ENCODE data around the gene CEND1. TPM values are rescaled to one million over a fixed set of nuclear protein-coding genes. Genes with fewer than 3 reads are reported as not detected.
A peak's percentile ranks its signal among the peaks of the same experiment; 100 is the strongest.

CEND1 gene
- total and polyA plus RNA-seq, 2 of the 13 experiments (the other 11 are each of a cell fraction or from before 2014, with no cell fraction given), result not detected

DNA sequence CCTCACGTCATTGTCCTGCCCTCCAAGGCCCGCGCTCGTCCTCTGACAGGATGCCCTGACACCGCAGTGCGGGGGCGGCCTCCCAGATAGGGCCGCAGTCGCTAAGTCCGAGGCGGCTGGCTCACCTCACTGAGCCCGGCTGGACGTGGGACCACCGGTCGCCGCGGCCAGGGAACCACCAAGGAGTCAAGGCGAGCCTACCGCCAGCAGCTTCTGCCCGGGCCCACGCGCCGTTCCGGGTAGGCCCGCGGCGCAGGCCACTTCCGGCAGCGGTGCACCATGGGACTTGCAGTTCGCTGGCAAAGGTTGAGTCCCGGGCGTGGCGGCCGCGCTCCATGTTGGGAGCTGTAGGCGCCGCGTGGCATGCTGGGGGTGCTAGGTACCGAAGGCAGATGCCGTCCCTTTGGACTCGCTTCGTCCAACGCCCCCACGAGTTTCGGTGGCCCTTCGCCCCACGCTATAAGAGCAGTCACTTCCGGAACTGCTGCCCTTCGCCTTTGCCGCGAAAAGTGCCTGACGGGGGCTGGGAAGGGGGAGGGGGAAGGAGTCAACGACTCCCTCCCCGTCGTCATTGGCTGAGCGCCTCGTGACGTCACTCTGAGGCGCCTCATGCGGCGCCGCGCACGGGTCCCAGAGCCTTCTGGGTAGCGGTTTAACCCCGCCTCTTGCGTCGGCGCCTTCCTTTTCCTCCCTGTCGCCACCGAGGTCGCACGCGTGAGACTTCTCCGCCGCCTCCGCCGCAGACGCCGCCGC lies 19.6 kb upstream of the CEND1 start, which contains the start of gene RPLP2 (continued):
- TF ChIP-seq, protein P1, sequence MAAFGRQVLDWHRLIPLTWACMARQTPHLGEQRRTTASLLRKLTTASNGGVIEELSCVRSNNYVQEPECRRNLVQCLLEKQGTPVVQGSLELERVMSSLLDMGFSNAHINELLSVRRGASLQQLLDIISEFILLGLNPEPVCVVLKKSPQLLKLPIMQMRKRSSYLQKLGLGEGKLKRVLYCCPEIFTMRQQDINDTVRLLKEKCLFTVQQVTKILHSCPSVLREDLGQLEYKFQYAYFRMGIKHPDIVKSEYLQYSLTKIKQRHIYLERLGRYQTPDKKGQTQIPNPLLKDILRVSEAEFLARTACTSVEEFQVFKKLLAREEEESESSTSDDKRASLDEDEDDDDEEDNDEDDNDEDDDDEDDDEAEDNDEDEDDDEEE (CRISPR knock-in tag; IDR thresholded peaks at IDR 0.05), result peak; percentile 92; the same call in 1 of the 2 replicates
- TF ChIP-seq HNF4G (IDR thresholded peaks at IDR 0.05; ENCODE audit: borderline replicate concordance, low read depth, low read length) (0 out of 2 replicates have a peak, but pooled peaks have one; percentile 3), HNF4G (CRISPR knock-in tag; IDR thresholded peaks at IDR 0.05; ENCODE audit: borderline replicate concordance, low read depth) (no peak; the same call in 1 of the 2 replicates), HOXA7 (CRISPR knock-in tag; IDR thresholded peaks at IDR 0.05) (no peak), JUND (CRISPR knock-in tag; IDR thresholded peaks at IDR 0.05) (0 out of 2 replicates have a peak, but pooled peaks have one; percentile 12), CCAR2 (optimal IDR thresholded peaks at IDR 0.05; ENCODE audit: low read depth, low read length) (no peak), ZKSCAN8 (CRISPR knock-in tag; IDR thresholded peaks at IDR 0.05; ENCODE audit: borderline replicate concordance) (peak; percentile 66; the same call in 1 of the 2 replicates), NFKB2 (CRISPR knock-in tag; IDR thresholded peaks at IDR 0.05; ENCODE audit: borderline replicate concordance) (0 out of 2 replicates have a peak, but pooled peaks have one; percentile 9), CEBPB (IDR thresholded peaks at IDR 0.05; ENCODE audit: borderline replicate concordance, low read depth, low read length) (no peak), PCBP1 (IDR thresholded peaks at IDR 0.05; ENCODE audit: borderline replicate concordance, low read depth, low read length) (0 out of 2 replicates have a peak, but pooled peaks have one; percentile 87), ZBTB3 (CRISPR knock-in tag; IDR thresholded peaks at IDR 0.05; ENCODE audit: borderline replicate concordance, low read depth) (peak; percentile 82; the same call in 1 of the 2 replicates)
- TF ChIP-seq, protein P2, sequence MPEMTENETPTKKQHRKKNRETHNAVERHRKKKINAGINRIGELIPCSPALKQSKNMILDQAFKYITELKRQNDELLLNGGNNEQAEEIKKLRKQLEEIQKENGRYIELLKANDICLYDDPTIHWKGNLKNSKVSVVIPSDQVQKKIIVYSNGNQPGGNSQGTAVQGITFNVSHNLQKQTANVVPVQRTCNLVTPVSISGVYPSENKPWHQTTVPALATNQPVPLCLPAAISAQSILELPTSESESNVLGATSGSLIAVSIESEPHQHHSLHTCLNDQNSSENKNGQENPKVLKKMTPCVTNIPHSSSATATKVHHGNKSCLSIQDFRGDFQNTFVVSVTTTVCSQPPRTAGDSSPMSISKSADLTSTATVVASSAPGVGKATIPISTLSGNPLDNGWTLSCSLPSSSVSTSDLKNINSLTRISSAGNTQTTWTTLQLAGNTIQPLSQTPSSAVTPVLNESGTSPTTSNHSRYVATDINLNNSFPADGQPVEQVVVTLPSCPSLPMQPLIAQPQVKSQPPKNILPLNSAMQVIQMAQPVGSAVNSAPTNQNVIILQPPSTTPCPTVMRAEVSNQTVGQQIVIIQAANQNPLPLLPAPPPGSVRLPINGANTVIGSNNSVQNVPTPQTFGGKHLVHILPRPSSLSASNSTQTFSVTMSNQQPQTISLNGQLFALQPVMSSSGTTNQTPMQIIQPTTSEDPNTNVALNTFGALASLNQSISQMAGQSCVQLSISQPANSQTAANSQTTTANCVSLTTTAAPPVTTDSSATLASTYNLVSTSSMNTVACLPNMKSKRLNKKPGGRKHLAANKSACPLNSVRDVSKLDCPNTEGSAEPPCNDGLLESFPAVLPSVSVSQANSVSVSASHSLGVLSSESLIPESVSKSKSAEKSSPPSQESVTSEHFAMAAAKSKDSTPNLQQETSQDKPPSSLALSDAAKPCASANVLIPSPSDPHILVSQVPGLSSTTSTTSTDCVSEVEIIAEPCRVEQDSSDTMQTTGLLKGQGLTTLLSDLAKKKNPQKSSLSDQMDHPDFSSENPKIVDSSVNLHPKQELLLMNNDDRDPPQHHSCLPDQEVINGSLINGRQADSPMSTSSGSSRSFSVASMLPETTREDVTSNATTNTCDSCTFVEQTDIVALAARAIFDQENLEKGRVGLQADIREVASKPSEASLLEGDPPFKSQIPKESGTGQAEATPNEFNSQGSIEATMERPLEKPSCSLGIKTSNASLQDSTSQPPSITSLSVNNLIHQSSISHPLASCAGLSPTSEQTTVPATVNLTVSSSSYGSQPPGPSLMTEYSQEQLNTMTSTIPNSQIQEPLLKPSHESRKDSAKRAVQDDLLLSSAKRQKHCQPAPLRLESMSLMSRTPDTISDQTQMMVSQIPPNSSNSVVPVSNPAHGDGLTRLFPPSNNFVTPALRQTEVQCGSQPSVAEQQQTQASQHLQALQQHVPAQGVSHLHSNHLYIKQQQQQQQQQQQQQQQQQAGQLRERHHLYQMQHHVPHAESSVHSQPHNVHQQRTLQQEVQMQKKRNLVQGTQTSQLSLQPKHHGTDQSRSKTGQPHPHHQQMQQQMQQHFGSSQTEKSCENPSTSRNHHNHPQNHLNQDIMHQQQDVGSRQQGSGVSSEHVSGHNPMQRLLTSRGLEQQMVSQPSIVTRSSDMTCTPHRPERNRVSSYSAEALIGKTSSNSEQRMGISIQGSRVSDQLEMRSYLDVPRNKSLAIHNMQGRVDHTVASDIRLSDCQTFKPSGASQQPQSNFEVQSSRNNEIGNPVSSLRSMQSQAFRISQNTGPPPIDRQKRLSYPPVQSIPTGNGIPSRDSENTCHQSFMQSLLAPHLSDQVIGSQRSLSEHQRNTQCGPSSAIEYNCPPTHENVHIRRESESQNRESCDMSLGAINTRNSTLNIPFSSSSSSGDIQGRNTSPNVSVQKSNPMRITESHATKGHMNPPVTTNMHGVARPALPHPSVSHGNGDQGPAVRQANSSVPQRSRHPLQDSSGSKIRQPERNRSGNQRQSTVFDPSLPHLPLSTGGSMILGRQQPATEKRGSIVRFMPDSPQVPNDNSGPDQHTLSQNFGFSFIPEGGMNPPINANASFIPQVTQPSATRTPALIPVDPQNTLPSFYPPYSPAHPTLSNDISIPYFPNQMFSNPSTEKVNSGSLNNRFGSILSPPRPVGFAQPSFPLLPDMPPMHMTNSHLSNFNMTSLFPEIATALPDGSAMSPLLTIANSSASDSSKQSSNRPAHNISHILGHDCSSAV (CRISPR knock-in tag; IDR thresholded peaks at IDR 0.05; ENCODE audit: borderline replicate concordance), result no peak
- TF ChIP-seq, protein P3, sequence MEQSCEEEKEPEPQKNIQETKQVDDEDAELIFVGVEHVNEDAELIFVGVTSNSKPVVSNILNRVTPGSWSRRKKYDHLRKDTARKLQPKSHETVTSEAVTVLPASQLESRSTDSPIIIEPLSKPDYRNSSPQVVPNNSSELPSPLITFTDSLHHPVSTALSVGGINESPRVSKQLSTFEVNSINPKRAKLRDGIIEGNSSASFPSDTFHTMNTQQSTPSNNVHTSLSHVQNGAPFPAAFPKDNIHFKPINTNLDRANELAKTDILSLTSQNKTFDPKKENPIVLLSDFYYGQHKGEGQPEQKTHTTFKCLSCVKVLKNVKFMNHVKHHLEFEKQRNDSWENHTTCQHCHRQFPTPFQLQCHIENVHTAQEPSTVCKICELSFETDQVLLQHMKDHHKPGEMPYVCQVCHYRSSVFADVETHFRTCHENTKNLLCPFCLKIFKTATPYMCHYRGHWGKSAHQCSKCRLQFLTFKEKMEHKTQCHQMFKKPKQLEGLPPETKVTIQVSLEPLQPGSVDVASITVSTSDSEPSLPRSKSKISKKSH (CRISPR knock-in tag; IDR thresholded peaks at IDR 0.05; ENCODE audit: borderline replicate concordance), result peak; percentile 70
- TF ChIP-seq, protein P4, sequence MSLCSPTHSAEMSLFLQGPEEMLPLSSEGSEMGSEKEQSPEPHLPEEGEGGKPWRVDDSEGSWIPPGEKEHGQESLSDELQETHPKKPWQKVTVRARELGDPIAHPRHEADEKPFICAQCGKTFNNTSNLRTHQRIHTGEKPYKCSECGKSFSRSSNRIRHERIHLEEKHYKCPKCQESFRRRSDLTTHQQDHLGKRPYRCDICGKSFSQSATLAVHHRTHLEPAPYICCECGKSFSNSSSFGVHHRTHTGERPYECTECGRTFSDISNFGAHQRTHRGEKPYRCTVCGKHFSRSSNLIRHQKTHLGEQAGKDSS (CRISPR knock-in tag; IDR thresholded peaks at IDR 0.05; ENCODE audit: borderline replicate concordance, low read depth), result peak; percentile 22; the same call in 1 of the 2 replicates

All from HepG2 (cell line).